Measurements from ENCODE around the gene PDCD1LG2.
"Not testable (repeated sequence)": the region's sequence is repeated elsewhere in the genome, so short reads cannot be mapped to it uniquely, and the experiment has no call there.

PDCD1LG2 gene

GRCh38 chr9:5581706-5582105 is 71.4 kb downstream of the PDCD1LG2 start:
- H3K4me3 ChIP-seq (ENCODE audit: low read length); H3K27ac ChIP-seq (ENCODE audit: low read length); H3K4me1 ChIP-seq (ENCODE audit: control insufficient read depth, insufficient read depth, low read length); H3K36me3 ChIP-seq (ENCODE audit: control insufficient read depth, insufficient read depth, low read length); H3K27me3 ChIP-seq (ENCODE audit: control insufficient read depth, insufficient read depth, low read length); H3K9me3 ChIP-seq (ENCODE audit: control insufficient read depth, insufficient read depth, low read length); DNase-seq (ENCODE audit: low read depth, low spot score): not testable (repeated sequence)
- no CpG with 5 or more reads among the region's 2 CpGs for WGBS (ENCODE audit: insufficient coverage, insufficient read length)

- no peak for DNase-seq (ENCODE audit: low read depth, low spot score)
- WGBS (ENCODE audit: insufficient coverage, insufficient read length) = no CpG with 5 or more reads among the region's 2 CpGs
Measured at GRCh38 chr9:5582835-5583195, 72.5 kb downstream of the PDCD1LG2 start.

GRCh38 chr9:5586391-5586802 is 76.1 kb downstream of the PDCD1LG2 start:
- Histone ChIP-seq H3K9me3 (ENCODE audit: control insufficient read depth, insufficient read depth, low read length) (no peaks in the 10 kb centered on the region), H3K36me3 (ENCODE audit: control insufficient read depth, insufficient read depth, low read length) (no peaks in the 10 kb centered on the region), H3K4me3 (ENCODE audit: low read length) (no peak overlapping the region), H3K27me3 (ENCODE audit: control insufficient read depth, insufficient read depth, low read length) (no peaks in the 10 kb centered on the region; the same call in 1 of the 2 replicates), H3K27ac (ENCODE audit: low read length) (no peak overlapping the region), H3K4me1 (ENCODE audit: control insufficient read depth, insufficient read depth, low read length) (no peaks in the 10 kb centered on the region)
- no peak for DNase-seq (ENCODE audit: low read depth, low spot score)

More at GRCh38 chr9:5582835-5583195, 72.5 kb downstream of the PDCD1LG2 start:
- no peaks in the 10 kb centered on the region for H3K9me3 ChIP-seq (ENCODE audit: control insufficient read depth, insufficient read depth, low read length)
- H3K4me3 ChIP-seq (ENCODE audit: low read length) = no peak overlapping the region
- H3K36me3 ChIP-seq (ENCODE audit: control insufficient read depth, insufficient read depth, low read length) = no peaks in the 10 kb centered on the region
- no peaks in the 10 kb centered on the region for H3K4me1 ChIP-seq (ENCODE audit: control insufficient read depth, insufficient read depth, low read length)
- H3K27ac ChIP-seq (ENCODE audit: low read length) = no peak overlapping the region
- H3K27me3 ChIP-seq (ENCODE audit: control insufficient read depth, insufficient read depth, low read length) = no peaks in the 10 kb centered on the region; the same call in 1 of the 2 replicates

GRCh38 chr9:5587024-5587423 is 76.7 kb downstream of the PDCD1LG2 start:
- no peaks in the 10 kb centered on the region; the same call in 1 of the 2 replicates for H3K27me3 ChIP-seq (ENCODE audit: control insufficient read depth, insufficient read depth, low read length)
- no peaks in the 10 kb centered on the region for H3K36me3 ChIP-seq (ENCODE audit: control insufficient read depth, insufficient read depth, low read length)
- no peaks in the 10 kb centered on the region for H3K9me3 ChIP-seq (ENCODE audit: control insufficient read depth, insufficient read depth, low read length)
- H3K27ac ChIP-seq (ENCODE audit: low read length) = no peak overlapping the region
- no peak overlapping the region for H3K4me3 ChIP-seq (ENCODE audit: low read length)
- no CpG with 5 or more reads among the region's 1 CpG for WGBS (ENCODE audit: insufficient coverage, insufficient read length)
- no peak for DNase-seq (ENCODE audit: low read depth, low spot score)
- no peaks in the 10 kb centered on the region for H3K4me1 ChIP-seq (ENCODE audit: control insufficient read depth, insufficient read depth, low read length)

GRCh38 chr9:5592231-5592630 is 81.9 kb downstream of the PDCD1LG2 start:
- no CpG with 5 or more reads among the region's 3 CpGs for WGBS (ENCODE audit: insufficient coverage, insufficient read length)
- H3K36me3 ChIP-seq (ENCODE audit: control insufficient read depth, insufficient read depth, low read length) = no peaks in the 10 kb centered on the region
- no peaks in the 10 kb centered on the region for H3K9me3 ChIP-seq (ENCODE audit: control insufficient read depth, insufficient read depth, low read length)
- no peaks in the 10 kb centered on the region for H3K27me3 ChIP-seq (ENCODE audit: control insufficient read depth, insufficient read depth, low read length)
- H3K4me1 ChIP-seq (ENCODE audit: control insufficient read depth, insufficient read depth, low read length) = no peaks in the 10 kb centered on the region
- DNase-seq (ENCODE audit: low read depth, low spot score) = no peak
- no peak overlapping the region for H3K4me3 ChIP-seq (ENCODE audit: low read length)
- H3K27ac ChIP-seq (ENCODE audit: low read length) = no peak overlapping the region

- no peaks in the 10 kb centered on the region for H3K36me3 ChIP-seq (ENCODE audit: control insufficient read depth, insufficient read depth, low read length)
- no peak overlapping the region for H3K4me3 ChIP-seq (ENCODE audit: low read length)
- H3K27me3 ChIP-seq (ENCODE audit: control insufficient read depth, insufficient read depth, low read length) = no peaks in the 10 kb centered on the region
- no peaks in the 10 kb centered on the region for H3K4me1 ChIP-seq (ENCODE audit: control insufficient read depth, insufficient read depth, low read length)
- no CpG with 5 or more reads among the region's 5 CpGs for WGBS (ENCODE audit: insufficient coverage, insufficient read length)
- DNase-seq (ENCODE audit: low read depth, low spot score) = no peak
- no peak overlapping the region for H3K27ac ChIP-seq (ENCODE audit: low read length)
- H3K9me3 ChIP-seq (ENCODE audit: control insufficient read depth, insufficient read depth, low read length) = no peaks in the 10 kb centered on the region
Measured at GRCh38 chr9:5592904-5593303, 82.6 kb downstream of the PDCD1LG2 start.

- WGBS (ENCODE audit: insufficient coverage, insufficient read length) = no CpG with 5 or more reads among the region's 2 CpGs
- no peaks in the 10 kb centered on the region for H3K4me1 ChIP-seq (ENCODE audit: control insufficient read depth, insufficient read depth, low read length)
- no peak overlapping the region for H3K4me3 ChIP-seq (ENCODE audit: low read length)
- H3K27ac ChIP-seq (ENCODE audit: low read length) = no peak overlapping the region
- DNase-seq (ENCODE audit: low read depth, low spot score) = no peak
- no peaks in the 10 kb centered on the region for H3K9me3 ChIP-seq (ENCODE audit: control insufficient read depth, insufficient read depth, low read length)
- H3K36me3 ChIP-seq (ENCODE audit: control insufficient read depth, insufficient read depth, low read length) = no peaks in the 10 kb centered on the region
- H3K27me3 ChIP-seq (ENCODE audit: control insufficient read depth, insufficient read depth, low read length) = no peaks in the 10 kb centered on the region
Measured at GRCh38 chr9:5593904-5594303, 83.6 kb downstream of the PDCD1LG2 start.

- Histone ChIP-seq H3K27ac (ENCODE audit: low read length) (no peak overlapping the region), H3K9me3 (ENCODE audit: control insufficient read depth, insufficient read depth, low read length) (no peaks in the 10 kb centered on the region), H3K4me3 (ENCODE audit: low read length) (no peak overlapping the region), H3K36me3 (ENCODE audit: control insufficient read depth, insufficient read depth, low read length) (no peaks in the 10 kb centered on the region), H3K4me1 (ENCODE audit: control insufficient read depth, insufficient read depth, low read length) (no peaks in the 10 kb centered on the region), H3K27me3 (ENCODE audit: control insufficient read depth, insufficient read depth, low read length) (no peaks in the 10 kb centered on the region)
- WGBS (ENCODE audit: insufficient coverage, insufficient read length) = no CpG with 5 or more reads among the region's 2 CpGs
- no peak for DNase-seq (ENCODE audit: low read depth, low spot score)
Measured at GRCh38 chr9:5596173-5596572, 85.8 kb downstream of the PDCD1LG2 start.

- Histone ChIP-seq H3K27ac (ENCODE audit: low read length) (no peak overlapping the region), H3K9me3 (ENCODE audit: control insufficient read depth, insufficient read depth, low read length) (no peaks in the 10 kb centered on the region), H3K4me3 (ENCODE audit: low read length) (no peak overlapping the region), H3K27me3 (ENCODE audit: control insufficient read depth, insufficient read depth, low read length) (no peaks in the 10 kb centered on the region), H3K36me3 (ENCODE audit: control insufficient read depth, insufficient read depth, low read length) (no peaks in the 10 kb centered on the region), H3K4me1 (ENCODE audit: control insufficient read depth, insufficient read depth, low read length) (no peaks in the 10 kb centered on the region)
- whole genome bisulfite sequencing (ENCODE audit: insufficient coverage, insufficient read length) = no CpG with 5 or more reads among the region's 6 CpGs
- DNase-seq (ENCODE audit: low read depth, low spot score) = no peak
Measured at GRCh38 chr9:5608298-5609225, 98.2 kb downstream of the PDCD1LG2 start.

GRCh38 chr9:5609226-5609596 is 98.9 kb downstream of the PDCD1LG2 start:
- no peaks in the 10 kb centered on the region for H3K36me3 ChIP-seq (ENCODE audit: control insufficient read depth, insufficient read depth, low read length)
- WGBS (ENCODE audit: insufficient coverage, insufficient read length) = no CpG with 5 or more reads among the region's 3 CpGs
- no peaks in the 10 kb centered on the region for H3K27me3 ChIP-seq (ENCODE audit: control insufficient read depth, insufficient read depth, low read length)
- H3K27ac ChIP-seq (ENCODE audit: low read length) = no peak overlapping the region
- no peaks in the 10 kb centered on the region for H3K4me1 ChIP-seq (ENCODE audit: control insufficient read depth, insufficient read depth, low read length)
- H3K9me3 ChIP-seq (ENCODE audit: control insufficient read depth, insufficient read depth, low read length) = no peaks in the 10 kb centered on the region
- no peak for DNase-seq (ENCODE audit: low read depth, low spot score)
- H3K4me3 ChIP-seq (ENCODE audit: low read length) = no peak overlapping the region

- H3K4me1 ChIP-seq (ENCODE audit: control insufficient read depth, insufficient read depth, low read length) = no peaks in the 10 kb centered on the region
- no peak for DNase-seq (ENCODE audit: low read depth, low spot score)
- no peaks in the 10 kb centered on the region for H3K36me3 ChIP-seq (ENCODE audit: control insufficient read depth, insufficient read depth, low read length)
- H3K27ac ChIP-seq (ENCODE audit: low read length) = no peak overlapping the region
- WGBS (ENCODE audit: insufficient coverage, insufficient read length) = no CpG with 5 or more reads among the region's 2 CpGs
- H3K9me3 ChIP-seq (ENCODE audit: control insufficient read depth, insufficient read depth, low read length) = no peaks in the 10 kb centered on the region
- no peaks in the 10 kb centered on the region for H3K27me3 ChIP-seq (ENCODE audit: control insufficient read depth, insufficient read depth, low read length)
- no peak overlapping the region for H3K4me3 ChIP-seq (ENCODE audit: low read length)
Measured at GRCh38 chr9:5610491-5610890, 100.2 kb downstream of the PDCD1LG2 start.

All from iPS DF 6.9 (cell line).